Upper lobe of left lung (tissue), 4 donors: ENCODE results near the gene MATCAP1.

ENCODE experiments used
- POLR2A ChIP-seq, 4 donors: fragments of 450-650 bp; IDR thresholded peaks; one replicate each; pipeline ENCODE4 v1.5.1; 2016 to 2017; ENCODE audit warnings: antibody characterized with exemption in 4 of 4, mild to moderate bottlenecking in 2 of 4
- POLR2AphosphoS5 ChIP-seq, 2 donors: sonication (generic); formaldehyde crosslinking; IDR thresholded peaks; one replicate each; pipeline ENCODE4 v1.5.1; 2017; ENCODE audit warnings: antibody characterized with exemption in 2 of 2

DNA sequence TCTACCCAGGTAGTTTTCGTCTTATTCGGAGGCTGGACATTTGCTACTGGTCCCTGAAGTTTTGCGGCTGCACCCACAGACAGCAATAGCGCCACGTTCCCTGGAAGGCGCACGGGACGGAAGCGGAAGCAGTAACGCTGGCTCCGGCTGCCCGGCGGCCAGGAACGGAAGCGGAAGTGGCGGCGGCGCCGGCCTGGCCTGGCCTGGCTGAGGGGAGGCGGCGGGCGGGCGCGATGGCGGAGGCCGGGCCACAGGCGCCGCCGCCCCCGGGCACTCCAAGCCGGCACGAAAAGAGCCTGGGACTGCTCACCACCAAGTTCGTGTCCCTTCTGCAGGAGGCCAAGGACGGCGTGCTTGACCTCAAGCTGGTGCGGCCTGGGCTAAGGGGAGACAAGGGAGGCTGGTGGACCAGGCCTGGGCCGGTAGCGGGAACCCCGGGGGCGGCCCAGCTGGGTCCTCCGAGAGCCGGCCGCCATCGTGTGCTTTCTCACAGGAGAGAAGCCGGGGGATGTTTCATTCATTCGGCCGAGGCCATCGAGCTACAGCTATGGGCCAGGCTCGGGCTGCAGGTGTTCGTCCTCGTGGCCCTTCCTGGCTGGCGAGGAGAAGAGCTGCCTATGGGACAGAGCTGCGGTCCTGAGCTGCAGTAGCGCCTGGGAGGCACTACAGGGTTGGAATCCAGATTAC lies 8.4 kb upstream of the MATCAP1 start, which contains the start of gene E2F4:
- TF ChIP-seq POLR2AphosphoS5 (IDR thresholded peaks at IDR 0.05), result peak; percentile 96 to 98
- TF ChIP-seq POLR2A (IDR thresholded peaks at IDR 0.05), result peak in 3 of 4 donors; percentile 41 to 87 (median 48)
